AG09309 (cell line): ENCODE results near the gene PPM1H.

Source experiments
- DNase-seq: peaks from one replicate; pipeline ENCODE4 v3.0.0-alpha.2; 2010; ENCODE audit warnings: low read depth
- H3K4me3 ChIP-seq: 2 replicates; pipeline ENCODE4 v1.5.1; 2011; ENCODE audit warnings: mild to moderate bottlenecking, low read depth, low read length, moderate library complexity; ENCODE audit not compliant: control insufficient read depth
- TF ChIP-seq, protein P1 (sequence below): IDR thresholded peaks from 2 replicates; pipeline ENCODE4 v1.5.1; 2011; ENCODE audit warnings: mild to moderate bottlenecking, low read depth, low read length, inconsistent platforms; ENCODE audit not compliant: insufficient read depth, control insufficient read depth; ENCODE audit errors: missing control alignments

PPM1H gene

GRCh38 chr12:62900686-62901272 is 34.2 kb downstream of the PPM1H start:
- TF ChIP-seq, protein P1, sequence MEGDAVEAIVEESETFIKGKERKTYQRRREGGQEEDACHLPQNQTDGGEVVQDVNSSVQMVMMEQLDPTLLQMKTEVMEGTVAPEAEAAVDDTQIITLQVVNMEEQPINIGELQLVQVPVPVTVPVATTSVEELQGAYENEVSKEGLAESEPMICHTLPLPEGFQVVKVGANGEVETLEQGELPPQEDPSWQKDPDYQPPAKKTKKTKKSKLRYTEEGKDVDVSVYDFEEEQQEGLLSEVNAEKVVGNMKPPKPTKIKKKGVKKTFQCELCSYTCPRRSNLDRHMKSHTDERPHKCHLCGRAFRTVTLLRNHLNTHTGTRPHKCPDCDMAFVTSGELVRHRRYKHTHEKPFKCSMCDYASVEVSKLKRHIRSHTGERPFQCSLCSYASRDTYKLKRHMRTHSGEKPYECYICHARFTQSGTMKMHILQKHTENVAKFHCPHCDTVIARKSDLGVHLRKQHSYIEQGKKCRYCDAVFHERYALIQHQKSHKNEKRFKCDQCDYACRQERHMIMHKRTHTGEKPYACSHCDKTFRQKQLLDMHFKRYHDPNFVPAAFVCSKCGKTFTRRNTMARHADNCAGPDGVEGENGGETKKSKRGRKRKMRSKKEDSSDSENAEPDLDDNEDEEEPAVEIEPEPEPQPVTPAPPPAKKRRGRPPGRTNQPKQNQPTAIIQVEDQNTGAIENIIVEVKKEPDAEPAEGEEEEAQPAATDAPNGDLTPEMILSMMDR: no peak

GRCh38 chr12:62899568-62900390 is 35.2 kb downstream of the PPM1H start:
- DNase-seq: no peak
- no peak overlapping the region for H3K4me3 ChIP-seq
- TF ChIP-seq, protein P1: no peak

More at GRCh38 chr12:62900686-62901272, 34.2 kb downstream of the PPM1H start:
- DNase-seq: no peak
- H3K4me3 ChIP-seq: no peak overlapping the region

- no peak for DNase-seq
- TF ChIP-seq, protein P1: no peak
- no peak overlapping the region for H3K4me3 ChIP-seq
Observed at GRCh38 chr12:62898526-62898925, 36.4 kb downstream of the PPM1H start.

DNA sequence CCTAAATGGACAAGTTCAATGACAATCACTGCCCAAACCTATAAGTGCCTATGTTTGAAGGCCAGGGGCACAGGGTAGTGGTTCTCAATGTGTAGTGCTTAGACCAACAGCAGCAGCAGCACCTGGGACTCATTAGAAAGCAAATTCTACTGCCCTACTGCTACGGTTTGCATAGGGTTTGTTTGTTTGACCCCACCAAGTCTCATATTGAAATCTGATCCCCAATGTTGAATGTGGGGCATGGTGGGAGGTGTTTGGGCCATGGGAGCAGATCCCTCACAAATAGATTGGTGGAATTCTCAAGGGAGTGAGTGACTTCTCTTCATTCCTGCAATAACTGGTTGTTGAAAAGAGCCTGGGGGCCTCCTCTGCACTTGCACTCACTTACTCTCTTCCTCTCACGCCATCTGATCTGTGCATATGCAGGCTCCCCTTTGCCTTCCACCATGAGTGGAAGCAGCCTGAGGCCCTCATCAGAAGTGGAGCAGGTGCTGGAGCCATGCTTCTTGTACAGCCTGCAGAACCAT is 39.5 kb downstream of the PPM1H start:
- TF ChIP-seq, protein P1: no peak

DNA sequence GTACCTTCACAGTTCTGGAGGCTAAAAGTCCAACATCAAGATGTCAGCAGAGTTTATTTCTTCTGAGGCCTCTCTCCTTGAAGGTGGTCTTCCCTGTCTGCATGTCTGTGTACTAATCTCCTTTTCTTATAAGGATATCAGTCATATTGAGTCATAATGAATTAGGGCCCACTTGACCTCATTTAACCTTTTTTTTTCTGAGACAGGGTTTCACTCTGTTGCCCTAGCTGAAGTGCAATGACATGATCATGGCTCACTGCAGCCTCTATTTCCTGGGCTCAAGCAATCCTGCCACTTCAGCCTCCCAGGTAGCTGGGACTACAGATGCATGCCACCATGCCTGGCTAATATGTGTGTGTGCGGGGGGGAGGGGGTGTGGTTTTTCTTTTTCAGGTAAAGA is 41.7 kb downstream of the PPM1H start:
- TF ChIP-seq, protein P1: no peak
- DNase-seq: no peak
- no peak overlapping the region for H3K4me3 ChIP-seq

More for the DNA sequence above, 39.5 kb downstream of the PPM1H start:
- H3K4me3 ChIP-seq: no peak overlapping the region
- DNase-seq: no peak

GRCh38 chr12:62891805-62892549 is 43.0 kb downstream of the PPM1H start:
- TF ChIP-seq, protein P1: no peak
- H3K4me3 ChIP-seq: no peak overlapping the region
- DNase-seq: no peak
